Stimulated activated naive B cell treated with anti-CD40 and anti-IgM and Interleukin-4, amounts not matched to agents 10 μg/mL and 1 μg/mL and 100 μg/mL, for 72 hours (primary cell): ENCODE results near the gene RIMKLB.
"Not testable (repeated sequence)": the region's sequence is repeated elsewhere in the genome, so short reads cannot be mapped to it uniquely, and the experiment has no call there.

ENCODE experiments used
- ATAC-seq, 2 donors: fragments of 150-1000 bp; cut with Tn5 transposase; replicated peaks; 2 replicates each; pipeline ENCODE4 v1.10.0; 2021; ENCODE audit warnings: moderate library complexity in 1 of 2
- DNase-seq: peaks from one replicate; pipeline ENCODE4 v3.0.0; 2021
- H3K27ac Mint-ChIP-seq: one replicate; pipeline ENCODE4 v1.8.0; 2022; ENCODE audit warnings: mild to moderate bottlenecking, mixed read lengths
- H3K27me3 Mint-ChIP-seq, 2 donors: one replicate each; pipeline ENCODE4 v1.8.0; 2022; ENCODE audit warnings: mixed read lengths in 2 of 2
- H3K36me3 Mint-ChIP-seq, 2 donors: one replicate each; pipeline ENCODE4 v1.8.0; 2022; ENCODE audit warnings: mixed read lengths in 2 of 2, mild to moderate bottlenecking in 1 of 2
- H3K4me1 Mint-ChIP-seq, 2 donors: one replicate each; pipeline ENCODE4 v1.8.0; 2022; ENCODE audit warnings: mixed read lengths in 2 of 2, mild to moderate bottlenecking in 1 of 2
- H3K4me3 Mint-ChIP-seq, 2 donors: one replicate each; pipeline ENCODE4 v1.8.0; 2022; ENCODE audit warnings: mild to moderate bottlenecking in 2 of 2, mixed read lengths in 2 of 2, moderate library complexity in 1 of 2
- H3K9me3 Mint-ChIP-seq, 2 donors: one replicate each; pipeline ENCODE4 v1.8.0; 2022; ENCODE audit warnings: mixed read lengths in 2 of 2, mild to moderate bottlenecking in 1 of 2

Gene RIMKLB

GRCh38 chr12:8699714-8700113 lies 1.9 kb downstream of the RIMKLB start:
- ATAC-seq (no peak), DNase-seq (no peak)
- Mint-ChIP-seq H3K4me3 (peak overlapping the region; percentile 66 to 78), H3K27me3 (no peaks in the 10 kb centered on the region), H3K9me3 (no peaks in the 10 kb centered on the region), H3K27ac (peak overlapping the region; percentile 43), H3K36me3 (peaks cover 2 to 7% of the 10 kb centered on the region in 2 donors), H3K4me1 (peaks cover 16 to 30% of the 10 kb centered on the region in 2 donors)

- Mint-ChIP-seq H3K36me3 (peaks cover 2 to 7% of the 10 kb centered on the region in 2 donors), H3K27me3 (no peaks in the 10 kb centered on the region), H3K4me1 (peaks cover 16 to 30% of the 10 kb centered on the region in 2 donors), H3K9me3 (no peaks in the 10 kb centered on the region), H3K4me3 (no peak overlapping the region), H3K27ac (no peak overlapping the region)
- DNase-seq: no peak
- ATAC-seq: no peak
Observed at GRCh38 chr12:8701046-8701660, 3.4 kb downstream of the RIMKLB start.

GRCh38 chr12:8702159-8702558 lies 4.4 kb downstream of the RIMKLB start:
- ATAC-seq: no peak
- Mint-ChIP-seq H3K27me3 (no peaks in the 10 kb centered on the region), H3K36me3 (peaks cover 5 to 10% of the 10 kb centered on the region in 2 donors), H3K4me1 (peaks cover 14 to 27% of the 10 kb centered on the region in 2 donors), H3K4me3 (no peak overlapping the region), H3K9me3 (no peaks in the 10 kb centered on the region), H3K27ac (no peak overlapping the region)
- DNase-seq: no peak

GRCh38 chr12:8709124-8709830 lies 11.5 kb downstream of the RIMKLB start:
- Mint-ChIP-seq H3K9me3 (no peaks in the 10 kb centered on the region), H3K27ac (peak overlapping the region; percentile 31), H3K4me3 (peak overlapping the region; percentile 21 to 58), H3K4me1 (peaks cover 6 to 29% of the 10 kb centered on the region in 2 donors), H3K36me3 (peaks cover 8% of the 10 kb centered on the region in 2 donors), H3K27me3 (no peaks in the 10 kb centered on the region)
- DNase-seq (peak; percentile 18), ATAC-seq (peak; percentile 52 to 71)

GRCh38 chr12:8712572-8712971 lies 14.8 kb downstream of the RIMKLB start:
- no peak overlapping the region for H3K4me3 Mint-ChIP-seq
- H3K4me1 Mint-ChIP-seq: peaks cover 6 to 23% of the 10 kb centered on the region in 2 donors
- no peaks in the 10 kb centered on the region for H3K27me3 Mint-ChIP-seq
- DNase-seq (no peak), ATAC-seq (no peak)
- H3K36me3 Mint-ChIP-seq: peaks cover 9 to 10% of the 10 kb centered on the region in 2 donors
- H3K9me3 Mint-ChIP-seq: no peaks in the 10 kb centered on the region
- no peak overlapping the region for H3K27ac Mint-ChIP-seq

- DNase-seq (no peak), ATAC-seq (no peak)
- H3K27me3 Mint-ChIP-seq: no peaks in the 10 kb centered on the region
- no peak overlapping the region for H3K27ac Mint-ChIP-seq
- H3K36me3 Mint-ChIP-seq: peaks cover 32 to 42% of the 10 kb centered on the region in 2 donors
- peaks cover 5 to 29% of the 10 kb centered on the region in 2 donors for H3K4me1 Mint-ChIP-seq
- H3K4me3 Mint-ChIP-seq: no peak overlapping the region
- H3K9me3 Mint-ChIP-seq: no peaks in the 10 kb centered on the region
Observed at GRCh38 chr12:8722286-8722800, 24.6 kb downstream of the RIMKLB start.

GRCh38 chr12:8734873-8735381 lies 37.1 kb downstream of the RIMKLB start:
- Mint-ChIP-seq H3K4me3 (no peak overlapping the region), H3K4me1 (peaks cover 8 to 26% of the 10 kb centered on the region in 2 donors), H3K27me3 (no peaks in the 10 kb centered on the region), H3K27ac (no peak overlapping the region), H3K9me3 (peaks cover 0 to 2% of the 10 kb centered on the region in 2 donors), H3K36me3 (peaks cover 6 to 8% of the 10 kb centered on the region in 2 donors)
- ATAC-seq: no peak
- DNase-seq: no peak

GRCh38 chr12:8742501-8742900 lies 44.7 kb downstream of the RIMKLB start:
- H3K27me3 Mint-ChIP-seq: no peaks in the 10 kb centered on the region
- H3K27ac Mint-ChIP-seq: no peak overlapping the region
- ATAC-seq (no peak), DNase-seq (no peak)
- peaks cover 6 to 26% of the 10 kb centered on the region in 2 donors for H3K4me1 Mint-ChIP-seq
- H3K9me3 Mint-ChIP-seq: peaks cover 0 to 2% of the 10 kb centered on the region in 2 donors
- H3K36me3 Mint-ChIP-seq: peaks cover 21 to 23% of the 10 kb centered on the region in 2 donors
- H3K4me3 Mint-ChIP-seq: no peak overlapping the region

GRCh38 chr12:8743121-8743520 lies 45.3 kb downstream of the RIMKLB start:
- not testable (repeated sequence) for H3K4me3 Mint-ChIP-seq, H3K9me3 Mint-ChIP-seq, H3K27ac Mint-ChIP-seq, H3K27me3 Mint-ChIP-seq, ATAC-seq, DNase-seq
- H3K36me3 Mint-ChIP-seq: peaks cover 17 to 21% of the 10 kb centered on the region in 2 donors
- peaks cover 6 to 26% of the 10 kb centered on the region in 2 donors for H3K4me1 Mint-ChIP-seq

- ATAC-seq, DNase-seq, H3K4me1 Mint-ChIP-seq, H3K27me3 Mint-ChIP-seq, H3K4me3 Mint-ChIP-seq, H3K9me3 Mint-ChIP-seq, H3K27ac Mint-ChIP-seq: not testable (repeated sequence)
- peaks cover 11 to 14% of the 10 kb centered on the region in 2 donors for H3K36me3 Mint-ChIP-seq
Observed at GRCh38 chr12:8745631-8746030, 47.8 kb downstream of the RIMKLB start.

- H3K4me1 Mint-ChIP-seq: peaks cover 0 to 6% of the 10 kb centered on the region in 2 donors
Observed at GRCh38 chr12:8746046-8746445, 48.3 kb downstream of the RIMKLB start.

GRCh38 chr12:8760076-8760475 lies 62.3 kb downstream of the RIMKLB start:
- H3K9me3 Mint-ChIP-seq, H3K27ac Mint-ChIP-seq, H3K4me3 Mint-ChIP-seq, ATAC-seq, H3K4me1 Mint-ChIP-seq, DNase-seq, H3K27me3 Mint-ChIP-seq: not testable (repeated sequence)
- peaks cover 33 to 37% of the 10 kb centered on the region in 2 donors for H3K36me3 Mint-ChIP-seq

More at GRCh38 chr12:8746046-8746445, 48.3 kb downstream of the RIMKLB start:
- Mint-ChIP-seq H3K27me3 (no peaks in the 10 kb centered on the region), H3K4me3 (no peak overlapping the region), H3K27ac (no peak overlapping the region), H3K36me3 (peaks cover 13 to 14% of the 10 kb centered on the region in 2 donors), H3K9me3 (no peaks in the 10 kb centered on the region)
- ATAC-seq: no peak
- no peak for DNase-seq

- H3K4me1 Mint-ChIP-seq, DNase-seq, H3K27ac Mint-ChIP-seq, ATAC-seq, H3K27me3 Mint-ChIP-seq, H3K4me3 Mint-ChIP-seq, H3K9me3 Mint-ChIP-seq: not testable (repeated sequence)
- H3K36me3 Mint-ChIP-seq: peaks cover 30 to 36% of the 10 kb centered on the region in 2 donors
Observed at GRCh38 chr12:8762701-8763100, 64.9 kb downstream of the RIMKLB start.

- not testable (repeated sequence) for ATAC-seq, DNase-seq, H3K4me3 Mint-ChIP-seq, H3K27me3 Mint-ChIP-seq, H3K27ac Mint-ChIP-seq, H3K9me3 Mint-ChIP-seq, H3K4me1 Mint-ChIP-seq
- H3K36me3 Mint-ChIP-seq: peaks cover 17 to 21% of the 10 kb centered on the region in 2 donors
Observed at GRCh38 chr12:8766121-8766520, 68.3 kb downstream of the RIMKLB start.
